ENCODE measurements around the gene PLPPR1. TPM values are rescaled to one million over a fixed set of nuclear protein-coding genes. Genes with fewer than 3 reads are reported as not detected.

Gene PLPPR1
- total and polyA plus RNA-seq, 9 donors = 0.07 to 1.1 (median 0.14) TPM; not detected in 5

GRCh38 chr9:101027733-101028345 is 688 bp upstream of the PLPPR1 start:
- peaks cover 8% of the 10 kb centered on the region for H3K4me1 ChIP-seq (ENCODE audit: insufficient read depth)
- H3K27me3 ChIP-seq = no peaks in the 10 kb centered on the region
- TF ChIP-seq EP300 (IDR thresholded peaks at IDR 0.05) (no peak), POLR2A (IDR thresholded peaks at IDR 0.05) (no peak)
- no peaks in the 10 kb centered on the region for H3K9me3 ChIP-seq
- H3K4me3 ChIP-seq = no peak overlapping the region
- intact Hi-C loops (cut with DNase I) = no loop called here
- WGBS, 3 donors = 16 to 22% (median 19%) methylated on average over 12 of the region's 12 CpGs
- no peaks in the 10 kb centered on the region for H3K36me3 ChIP-seq
- no peak for DNase-seq
- H3K27ac ChIP-seq = no peak overlapping the region

GRCh38 chr9:101029315-101030085 is 973 bp downstream of the PLPPR1 start:
- no peak overlapping the region for H3K27ac ChIP-seq
- intact Hi-C loops (cut with DNase I) = no loop called here
- no peaks in the 10 kb centered on the region for H3K9me3 ChIP-seq
- no peaks in the 10 kb centered on the region for H3K27me3 ChIP-seq
- WGBS, 3 donors = 1 to 2% (median 1%) methylated on average over 38 of the region's 38 CpGs
- H3K36me3 ChIP-seq = no peaks in the 10 kb centered on the region
- H3K4me1 ChIP-seq (ENCODE audit: insufficient read depth) = peaks cover 8% of the 10 kb centered on the region
- H3K4me3 ChIP-seq = no peak overlapping the region
- no peak for DNase-seq
- TF ChIP-seq EP300 (IDR thresholded peaks at IDR 0.05) (no peak), POLR2A (IDR thresholded peaks at IDR 0.05) (no peak), CTCF (IDR thresholded peaks at IDR 0.05) (no peak)

- Histone ChIP-seq H3K27ac (no peak overlapping the region), H3K36me3 (no peaks in the 10 kb centered on the region), H3K9me3 (no peaks in the 10 kb centered on the region), H3K4me1 (ENCODE audit: insufficient read depth) (peaks cover 8% of the 10 kb centered on the region), H3K4me3 (no peak overlapping the region), H3K27me3 (no peaks in the 10 kb centered on the region)
- DNase-seq = no peak
- intact Hi-C loops (cut with DNase I) = no loop called here
- WGBS, 3 donors = 5 to 22% (median 10%) methylated on average over 8 of the region's 8 CpGs
- no peak for TF ChIP-seq CTCF (IDR thresholded peaks at IDR 0.05)
- TF ChIP-seq POLR2A (IDR thresholded peaks at IDR 0.05) = no peak
- TF ChIP-seq EP300 (IDR thresholded peaks at IDR 0.05) = no peak
Observed at GRCh38 chr9:101030086-101030391, 1.5 kb downstream of the PLPPR1 start.

- Histone ChIP-seq H3K36me3 (no peaks in the 10 kb centered on the region), H3K27me3 (no peaks in the 10 kb centered on the region), H3K9me3 (no peaks in the 10 kb centered on the region), H3K4me1 (ENCODE audit: insufficient read depth) (peaks cover 8% of the 10 kb centered on the region), H3K27ac (no peak overlapping the region), H3K4me3 (no peak overlapping the region)
- 29 to 49% (median 30%) methylated on average over 1 of the region's 1 CpG for WGBS, 3 donors
- TF ChIP-seq CTCF (IDR thresholded peaks at IDR 0.05) = no peak
- no peak for TF ChIP-seq POLR2A (IDR thresholded peaks at IDR 0.05)
- TF ChIP-seq EP300 (IDR thresholded peaks at IDR 0.05) = no peak
- intact Hi-C loops (cut with DNase I) = no loop called here
- DNase-seq = no peak
Observed at GRCh38 chr9:101032426-101032825, 3.9 kb downstream of the PLPPR1 start.

GRCh38 chr9:101034222-101034621 is 5.7 kb downstream of the PLPPR1 start:
- intact Hi-C loops (cut with DNase I) = no loop called here
- DNase-seq = no peak
- Histone ChIP-seq H3K4me1 (ENCODE audit: insufficient read depth) (no peaks in the 10 kb centered on the region), H3K9me3 (no peaks in the 10 kb centered on the region), H3K36me3 (no peaks in the 10 kb centered on the region), H3K27ac (no peak overlapping the region), H3K4me3 (no peak overlapping the region), H3K27me3 (no peaks in the 10 kb centered on the region)
- no peak for TF ChIP-seq POLR2A (IDR thresholded peaks at IDR 0.05)
- no peak for TF ChIP-seq CTCF (IDR thresholded peaks at IDR 0.05)
- TF ChIP-seq EP300 (IDR thresholded peaks at IDR 0.05) = no peak
- 63 to 92% (median 69%) methylated on average over 2 of the region's 2 CpGs for WGBS, 3 donors
